CD4-positive, alpha-beta T cell treated with Interleukin-17A for 1 hour (primary cell): ENCODE data around the gene LSM3.

Experiments used
- DNase-seq: peaks from one replicate; pipeline ENCODE4 v3.0.0-alpha.2; 2020

The LSM3 gene

GRCh38 chr3:14201940-14202684 is 23.5 kb downstream of the LSM3 start:
- no peak for DNase-seq

DNA sequence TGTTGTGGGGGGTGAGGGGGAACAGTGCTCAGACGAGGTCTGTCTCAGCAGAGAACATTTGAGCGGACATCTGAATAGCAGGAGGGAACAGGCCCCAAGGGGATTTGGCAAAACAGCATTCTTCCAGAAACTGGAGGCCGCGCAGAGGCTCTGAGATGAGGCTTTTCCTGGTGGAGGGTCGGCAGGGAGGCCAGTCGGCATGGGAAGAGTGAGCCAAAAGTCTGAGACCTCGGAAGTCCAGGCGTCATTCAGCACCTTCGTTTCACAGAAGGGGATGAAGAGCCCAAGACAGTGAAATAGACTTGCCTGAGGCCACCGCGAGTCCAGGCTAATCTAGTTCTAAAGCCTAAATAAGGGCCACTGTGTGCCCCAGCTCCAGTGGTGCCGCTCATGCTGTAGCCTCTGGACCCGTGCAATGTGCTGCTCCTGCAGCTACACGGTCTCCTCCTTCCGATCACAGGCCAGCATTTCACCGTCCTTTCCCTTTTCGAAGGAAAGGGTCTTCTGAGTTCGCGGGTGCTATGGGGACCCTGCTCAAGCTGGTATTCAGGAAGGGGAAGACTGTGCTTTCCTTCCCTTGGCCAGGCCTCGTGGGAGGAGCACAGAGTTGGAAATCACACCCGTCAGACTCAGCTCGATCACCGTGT is 24.4 kb downstream of the LSM3 start:
- DNase-seq = no peak

GRCh38 chr3:14203521-14204079 is 25.0 kb downstream of the LSM3 start:
- DNase-seq = peak; percentile 53

- no peak for DNase-seq
Measured at GRCh38 chr3:14204515-14205284, 26.1 kb downstream of the LSM3 start.

DNA sequence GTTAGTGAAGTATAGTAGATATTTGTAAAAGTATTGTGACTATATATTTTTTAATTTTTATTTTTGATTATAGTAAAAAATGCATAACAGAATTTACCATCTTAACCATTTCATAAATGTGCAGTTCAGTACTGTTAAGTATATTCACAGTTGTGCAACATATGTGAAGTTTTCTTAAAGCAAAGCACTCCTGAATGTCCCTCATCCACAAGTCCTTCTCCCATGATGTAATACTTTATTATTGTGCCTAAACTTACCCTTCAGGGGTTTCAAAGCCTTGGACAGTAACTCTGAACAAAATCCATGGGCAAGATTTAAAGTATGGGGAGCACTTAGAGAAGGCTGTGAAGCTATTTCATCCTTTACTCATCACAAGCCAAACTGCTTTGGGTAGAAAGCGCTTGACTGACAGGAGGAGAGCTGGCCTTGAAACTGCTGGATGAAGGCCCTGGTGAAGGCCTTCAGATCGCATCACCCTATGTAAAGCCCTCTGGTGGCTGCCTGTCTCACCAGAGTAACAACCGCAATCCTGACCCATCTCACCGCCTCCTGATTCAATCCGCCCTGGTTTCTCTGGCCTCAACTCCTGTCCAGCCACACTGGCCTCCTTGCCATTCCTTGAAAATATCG is 28.0 kb downstream of the LSM3 start:
- no peak for DNase-seq

GRCh38 chr3:14208168-14208567 is 29.6 kb downstream of the LSM3 start:
- DNase-seq = no peak

GRCh38 chr3:14208977-14209394 is 30.4 kb downstream of the LSM3 start:
- no peak for DNase-seq

DNA sequence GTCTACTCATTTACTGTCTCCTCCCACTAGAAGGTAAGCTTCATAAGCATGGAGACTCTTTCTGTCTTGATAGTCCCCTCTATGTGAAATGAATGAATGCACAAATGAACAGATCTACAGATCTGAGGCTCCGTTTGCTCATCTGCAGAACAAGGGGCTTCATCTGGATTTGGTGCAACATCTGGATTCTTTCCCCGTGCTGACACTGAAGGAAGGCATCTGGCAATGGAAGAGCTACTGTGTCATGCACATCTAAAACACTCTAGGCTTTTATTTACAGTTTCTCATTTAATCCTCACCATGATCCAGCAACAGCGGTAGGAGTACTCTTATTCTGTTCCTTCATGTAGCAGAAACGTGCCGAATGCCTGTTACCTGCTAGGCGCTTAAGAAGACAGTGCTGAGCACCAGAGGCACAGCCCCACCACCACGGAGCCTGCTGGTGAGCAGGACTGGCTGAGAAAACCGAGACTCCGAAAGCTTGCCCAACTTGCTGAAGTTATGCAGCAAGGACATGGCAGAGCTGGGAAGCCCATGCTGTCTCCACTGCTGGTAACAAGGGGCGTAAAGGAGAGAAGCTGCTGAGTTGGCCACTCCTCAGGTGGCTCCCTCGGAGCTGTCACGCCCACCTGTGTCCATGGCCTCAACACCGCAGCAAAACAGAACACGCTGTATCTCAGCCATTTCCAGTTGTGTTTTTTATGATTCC is 31.1 kb downstream of the LSM3 start:
- no peak for DNase-seq

- no peak for DNase-seq
Measured at GRCh38 chr3:14210290-14210688, 31.7 kb downstream of the LSM3 start.

DNA sequence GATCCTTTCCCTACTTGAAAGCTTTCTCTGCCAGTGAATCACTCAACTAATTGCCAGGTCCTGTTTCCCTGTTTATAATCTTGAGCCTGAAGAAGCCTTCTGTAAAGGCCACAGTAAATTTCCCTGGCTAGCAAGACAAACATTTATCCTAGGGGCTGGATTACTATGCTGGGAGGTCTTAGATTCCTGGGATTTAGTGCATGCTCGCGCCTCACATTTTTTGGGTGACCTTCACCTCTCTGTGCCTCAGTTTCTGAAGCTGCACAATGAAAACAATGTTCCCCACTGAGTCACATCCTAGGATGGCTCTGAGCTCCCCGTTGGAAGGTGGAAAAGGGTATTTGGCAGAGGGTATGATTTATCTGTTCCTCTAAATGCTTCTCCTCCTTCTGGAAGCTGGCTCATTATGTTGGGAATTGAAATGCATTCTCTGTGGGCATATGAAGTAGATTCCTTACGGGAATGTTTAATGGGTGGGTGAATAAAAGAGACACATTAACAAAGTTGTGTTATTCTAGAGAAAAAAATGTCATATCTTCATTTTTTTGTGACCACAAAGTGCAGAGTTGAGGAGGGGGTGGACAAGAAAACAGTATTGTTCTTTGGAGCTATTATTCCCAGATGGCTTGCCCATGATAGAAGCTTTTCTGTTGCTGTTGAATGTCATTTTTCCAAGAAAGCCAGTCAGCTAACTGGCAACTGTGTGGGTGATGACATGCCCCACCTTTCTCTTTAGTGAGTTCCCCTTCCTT is 32.4 kb downstream of the LSM3 start:
- DNase-seq = no peak

GRCh38 chr3:14211621-14212020 is 33.0 kb downstream of the LSM3 start:
- DNase-seq = no peak

- no peak for DNase-seq
Measured at GRCh38 chr3:14212032-14212431, 33.4 kb downstream of the LSM3 start.

DNA sequence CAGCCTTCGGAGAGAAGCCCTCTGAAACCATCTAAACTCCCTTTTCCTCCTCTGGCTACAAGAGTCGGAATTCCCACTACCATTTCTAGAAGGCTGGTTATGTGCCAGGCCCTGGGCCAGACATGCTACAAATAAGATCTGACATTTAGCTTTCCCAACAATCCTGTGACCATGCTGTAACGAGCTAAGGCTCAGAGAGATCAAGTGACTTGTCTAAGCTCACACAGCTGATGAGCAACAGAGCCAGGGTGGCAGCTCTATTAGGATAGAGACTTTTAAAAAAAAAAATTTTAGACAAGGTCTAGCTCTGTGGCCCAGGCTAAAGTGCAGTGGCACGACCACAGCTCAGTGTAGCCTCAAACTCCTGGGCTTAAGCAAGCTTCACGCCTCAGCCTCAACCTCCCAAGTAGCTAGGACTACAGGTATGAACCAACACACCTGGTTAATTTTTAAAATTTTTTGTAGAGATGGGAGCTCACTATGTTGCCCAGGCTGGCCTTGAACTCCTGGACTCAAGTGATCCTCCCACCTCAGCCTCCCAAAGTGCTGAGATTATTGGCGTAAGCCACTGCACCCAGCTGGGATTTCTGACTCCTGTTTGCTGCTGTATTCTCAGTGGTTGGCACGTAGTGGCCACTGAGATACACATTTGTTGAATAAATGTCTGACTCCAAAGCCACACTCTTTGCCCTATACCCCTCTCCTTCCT is 34.6 kb downstream of the LSM3 start:
- DNase-seq = no peak

DNA sequence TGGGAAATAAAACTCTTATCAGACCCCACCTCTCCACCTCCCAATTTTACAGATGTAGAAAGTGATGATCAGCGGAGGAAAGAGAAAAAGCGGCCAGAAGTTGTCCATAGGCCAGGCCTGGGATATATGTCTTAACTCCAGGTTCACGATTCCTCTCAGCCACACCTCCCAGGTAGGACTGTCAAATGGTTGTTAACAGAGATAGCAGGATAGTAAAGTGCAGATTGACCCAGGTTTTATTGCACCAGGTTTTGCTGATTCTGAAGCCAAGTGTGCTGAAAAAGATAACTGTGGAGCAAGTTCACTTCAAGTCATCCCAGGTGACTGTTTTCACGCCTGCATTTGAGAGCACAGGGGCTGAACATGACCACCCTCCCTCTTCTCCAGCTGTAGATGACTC is 36.1 kb downstream of the LSM3 start:
- DNase-seq = no peak

DNA sequence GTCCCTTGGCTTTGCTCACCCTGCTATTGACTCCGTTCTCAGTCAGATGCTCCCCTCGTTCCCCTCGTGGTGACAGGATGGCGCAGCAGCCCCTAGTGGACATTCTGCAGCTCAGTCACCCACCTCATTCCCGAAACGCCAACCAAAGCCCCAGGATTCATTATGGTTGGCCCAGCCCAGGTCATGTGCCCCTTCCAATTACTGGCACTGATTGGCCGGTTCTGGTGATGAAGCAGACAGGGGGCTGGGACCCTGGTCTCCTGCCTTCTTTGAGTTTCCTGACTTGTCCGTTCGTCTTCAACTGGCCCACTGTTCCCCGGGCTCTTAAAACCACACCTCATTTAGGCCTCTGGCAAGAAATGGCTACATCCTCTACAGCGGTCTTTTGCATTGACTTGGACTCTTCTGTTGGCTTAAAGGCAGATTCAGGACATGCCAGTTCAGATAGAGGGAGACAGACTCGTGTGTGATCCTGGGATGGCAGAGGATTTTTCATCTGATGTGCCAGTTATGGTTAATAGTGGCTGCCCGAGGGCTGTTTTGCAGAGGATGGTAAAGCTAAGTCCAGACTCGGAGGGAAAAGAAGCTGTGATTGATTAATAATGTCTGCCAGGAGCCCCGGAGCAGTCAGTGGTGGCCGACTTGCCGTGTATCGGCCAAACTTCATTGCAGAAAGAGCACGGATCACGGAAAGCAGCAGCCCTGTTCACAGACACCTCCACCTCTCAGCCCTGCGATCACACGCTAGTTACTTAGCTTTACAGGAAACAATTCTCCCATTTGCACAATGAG is 37.8 kb downstream of the LSM3 start:
- DNase-seq = peak; percentile 38

DNA sequence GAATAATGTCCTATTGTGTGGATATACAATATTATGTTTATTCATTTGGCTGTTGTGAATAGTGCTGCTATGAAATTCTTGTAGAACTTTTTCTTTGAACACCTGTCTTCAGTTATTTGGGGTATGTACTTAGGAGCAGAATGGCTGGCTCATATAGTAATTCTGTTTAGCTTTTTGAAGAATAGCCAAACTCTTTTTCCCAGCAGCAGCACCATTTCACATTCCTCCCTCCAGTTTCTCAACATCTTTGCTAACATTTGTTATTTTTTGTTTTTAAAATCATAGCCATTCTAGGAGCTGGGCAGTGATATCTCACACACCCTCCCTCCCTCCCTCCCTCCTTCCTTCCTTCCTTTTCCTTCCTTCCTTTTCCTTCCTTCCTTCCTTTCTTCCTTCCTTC is 39.7 kb downstream of the LSM3 start:
- DNase-seq = no peak

DNA sequence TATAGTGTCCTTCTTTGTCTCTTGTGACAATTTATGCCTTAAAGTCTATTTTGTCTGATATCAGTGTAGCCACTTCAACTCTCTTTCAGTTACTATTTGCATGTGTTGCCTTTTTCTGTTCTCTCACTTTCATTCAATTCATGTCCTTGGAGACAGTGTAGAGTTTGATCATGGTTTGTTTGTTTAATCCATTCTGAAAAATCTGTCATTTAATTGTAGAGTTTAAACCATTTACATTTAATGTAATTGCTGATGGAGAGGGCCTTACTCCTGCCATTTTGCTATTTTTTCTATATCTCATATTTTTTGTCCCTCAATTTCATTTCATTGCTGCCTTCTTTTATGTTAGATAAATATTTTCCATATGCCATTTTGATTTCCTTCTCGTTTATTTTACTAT is 42.3 kb downstream of the LSM3 start:
- DNase-seq = no peak

GRCh38 chr3:14221902-14222301 is 43.3 kb downstream of the LSM3 start:
- no peak for DNase-seq

DNA sequence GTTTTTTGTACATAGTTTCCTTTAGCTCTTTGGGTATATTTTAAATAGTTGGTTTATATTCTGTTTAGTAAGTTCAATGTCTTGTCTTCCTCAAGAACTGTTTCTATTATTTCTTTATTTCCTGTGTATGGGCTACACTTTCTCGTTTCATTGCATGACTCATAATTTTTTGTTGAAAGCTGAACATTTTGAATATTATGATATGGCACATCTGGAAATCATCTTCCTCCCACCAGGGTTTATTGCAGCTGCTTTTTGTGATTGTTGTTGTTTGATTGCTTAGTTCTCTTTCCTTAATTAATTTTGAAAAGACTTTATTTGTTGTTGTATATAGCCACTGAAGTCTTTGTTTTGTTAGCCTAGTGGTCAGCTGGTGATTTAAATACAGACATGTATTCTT is 43.8 kb downstream of the LSM3 start:
- no peak for DNase-seq

- DNase-seq = no peak
Measured at GRCh38 chr3:14222900-14223594, 44.4 kb downstream of the LSM3 start.
